Fibroblast of lung (primary cell): ENCODE data around the gene ZDHHC20. TPM values are rescaled to one million over a fixed set of nuclear protein-coding genes. Genes with fewer than 3 reads are reported as not detected.

Experiments
- DNase-seq, 2 donors: peaks; one replicate each; pipeline versions ENCODE4 v3.0.0 to v3.0.0-alpha.2; 2010; ENCODE audit warnings: low read depth in 2 of 2
- H2AFZ ChIP-seq: 2 replicates; pipeline ENCODE4 v1.5.1; 2012; ENCODE audit warnings: low read length, control low read depth, inconsistent platforms
- H3K27ac ChIP-seq: 2 replicates; pipeline ENCODE4 v1.5.1; 2011; ENCODE audit warnings: low read length, control low read depth; ENCODE audit not compliant: insufficient read depth
- H3K27me3 ChIP-seq: 2 replicates; pipeline ENCODE4 v1.5.1; 2011; ENCODE audit warnings: mild to moderate bottlenecking, low read length; ENCODE audit not compliant: control insufficient read depth, insufficient read depth
- H3K36me3 ChIP-seq: 2 replicates; pipeline ENCODE4 v1.5.1; 2011; ENCODE audit warnings: low read length; ENCODE audit not compliant: control insufficient read depth, insufficient read depth
- H3K4me1 ChIP-seq: 2 replicates; pipeline ENCODE4 v1.5.1; 2011; ENCODE audit warnings: low read length; ENCODE audit not compliant: control insufficient read depth, insufficient read depth; ENCODE audit errors: extremely low read depth
- H3K4me2 ChIP-seq: 2 replicates; pipeline ENCODE4 v1.5.1; 2011; ENCODE audit warnings: low read length, control low read depth; ENCODE audit not compliant: insufficient read depth; ENCODE audit errors: extremely low read depth
- H3K4me3 ChIP-seq, 4 experiments: fragments of 200-600 bp in 1 of 4; sonication (generic) in 1 of 4; replicated peaks in 1 of 4; 2 replicates each; pipeline ENCODE4 v1.5.1; 2011 to 2016; ENCODE audit warnings: low read length in 4 of 4, low read depth in 3 of 4, mild to moderate bottlenecking in 3 of 4, control low read depth in 2 of 4, inconsistent platforms in 1 of 4, mixed read lengths in 1 of 4; ENCODE audit not compliant: insufficient read depth in 1 of 4; ENCODE audit errors: control extremely low read depth in 1 of 4
- H3K79me2 ChIP-seq: 2 replicates; pipeline ENCODE4 v1.5.1; 2012; ENCODE audit warnings: mild to moderate bottlenecking, low read length, inconsistent platforms; ENCODE audit not compliant: control insufficient read depth, insufficient read depth
- H3K9ac ChIP-seq: 2 replicates; pipeline ENCODE4 v1.5.1; 2011; ENCODE audit warnings: mild to moderate bottlenecking, low read length, control low read depth; ENCODE audit not compliant: insufficient read depth
- H3K9me3 ChIP-seq: 2 replicates; pipeline ENCODE4 v1.5.1; 2012; ENCODE audit warnings: low read depth, low read length; ENCODE audit not compliant: control insufficient read depth, insufficient read depth
- H4K20me1 ChIP-seq: 2 replicates; pipeline ENCODE4 v1.5.1; 2011; ENCODE audit warnings: low read length; ENCODE audit not compliant: control insufficient read depth, insufficient read depth; ENCODE audit errors: extremely low read depth
- CTCF ChIP-seq, 2 donors: IDR thresholded peaks in 1 of 2; conservative IDR thresholded peaks in 1 of 2; 1 replicate in 1 of 2; 2 replicates in 1 of 2; pipeline ENCODE4 v1.5.1; 2011 to 2012; ENCODE audit warnings: low read length in 2 of 2, control low read depth in 1 of 2, inconsistent platforms in 1 of 2, low read depth in 1 of 2, mild to moderate bottlenecking in 1 of 2
- EZH2 ChIP-seq: IDR thresholded peaks from 2 replicates; pipeline ENCODE4 v1.5.1; 2012; ENCODE audit warnings: low read length, control low read depth, mild to moderate bottlenecking; ENCODE audit errors: missing control alignments
- polyA plus RNA-seq, 2 donors: library from polyadenylated mRNA; depleted of rRNA in 1 of 2; stranded (reverse) in 1 of 2; unstranded in 1 of 2; fragments of >200 nt; gene quantifications; 2 replicates each; pipeline ENCODE4 v1.2.1, GENCODE V29; 2011 to 2012; ENCODE audit warnings: missing spikeins in 1 of 2
- total RNA-seq: library from RNA; depleted of rRNA; stranded (reverse); fragments of >200 nt; gene quantifications from 2 replicates; pipeline ENCODE4 v1.2.1, GENCODE V29; 2014

Gene ZDHHC20
- total and polyA plus RNA-seq, 2 donors (not counting 1 experiment from before 2014, with no cell fraction given): 69.3 to 81.6 TPM

DNA sequence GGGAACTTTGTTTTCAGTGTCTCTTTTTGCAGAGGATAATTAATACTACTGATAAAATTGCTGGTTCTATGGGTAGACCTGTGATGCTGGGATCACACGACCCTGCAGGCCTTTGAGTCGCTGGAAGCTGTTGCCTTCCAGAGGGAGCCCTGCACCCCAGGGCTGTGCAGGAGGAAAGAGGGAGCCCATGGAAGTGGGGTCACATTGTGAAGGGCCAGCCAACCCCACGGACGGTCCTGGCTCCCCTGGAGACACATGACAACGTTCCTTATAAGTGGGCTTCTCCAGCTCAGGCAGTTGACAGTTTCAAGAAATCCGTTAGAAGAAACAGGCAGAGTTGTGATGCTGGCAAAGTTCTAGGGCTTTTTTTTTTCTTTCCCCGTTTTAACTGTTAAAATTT is 98.0 kb downstream of the ZDHHC20 start:
- H3K79me2 ChIP-seq: no peaks in the 10 kb centered on the region
- no peak overlapping the region for H3K9ac ChIP-seq
- H3K27me3 ChIP-seq: no peaks in the 10 kb centered on the region
- no peak for DNase-seq
- H2AFZ ChIP-seq: no peak overlapping the region
- no peak overlapping the region for H3K27ac ChIP-seq
- H3K36me3 ChIP-seq: no peaks in the 10 kb centered on the region
- no peak overlapping the region for H3K4me3 ChIP-seq
- H3K9me3 ChIP-seq: no peaks in the 10 kb centered on the region
- H3K4me2 ChIP-seq: no peak overlapping the region
- no peaks in the 10 kb centered on the region for H3K4me1 ChIP-seq
- no peak for TF ChIP-seq CTCF (conservative IDR thresholded peaks at IDR 0.05 in 1 of 2, IDR thresholded peaks at IDR 0.05 in 1 of 2; ENCODE audit: low read depth in 1 of 2, low read length in 2 of 2)
- TF ChIP-seq EZH2: no peak
- H4K20me1 ChIP-seq: no peaks in the 10 kb centered on the region

GRCh38 chr13:21360463-21360862 is 98.6 kb downstream of the ZDHHC20 start:
- no peak for DNase-seq
- H3K27me3 ChIP-seq: no peaks in the 10 kb centered on the region
- no peaks in the 10 kb centered on the region for H3K9me3 ChIP-seq
- no peaks in the 10 kb centered on the region for H3K4me1 ChIP-seq
- H3K9ac ChIP-seq: no peak overlapping the region
- no peaks in the 10 kb centered on the region for H3K79me2 ChIP-seq
- no peak overlapping the region for H3K4me2 ChIP-seq
- no peak overlapping the region for H3K27ac ChIP-seq
- no peaks in the 10 kb centered on the region for H3K36me3 ChIP-seq
- no peak overlapping the region for H3K4me3 ChIP-seq
- no peak for TF ChIP-seq CTCF (conservative IDR thresholded peaks at IDR 0.05 in 1 of 2, IDR thresholded peaks at IDR 0.05 in 1 of 2; ENCODE audit: low read depth in 1 of 2, low read length in 2 of 2)
- TF ChIP-seq EZH2: no peak
- no peaks in the 10 kb centered on the region for H4K20me1 ChIP-seq
- no peak overlapping the region for H2AFZ ChIP-seq

DNA sequence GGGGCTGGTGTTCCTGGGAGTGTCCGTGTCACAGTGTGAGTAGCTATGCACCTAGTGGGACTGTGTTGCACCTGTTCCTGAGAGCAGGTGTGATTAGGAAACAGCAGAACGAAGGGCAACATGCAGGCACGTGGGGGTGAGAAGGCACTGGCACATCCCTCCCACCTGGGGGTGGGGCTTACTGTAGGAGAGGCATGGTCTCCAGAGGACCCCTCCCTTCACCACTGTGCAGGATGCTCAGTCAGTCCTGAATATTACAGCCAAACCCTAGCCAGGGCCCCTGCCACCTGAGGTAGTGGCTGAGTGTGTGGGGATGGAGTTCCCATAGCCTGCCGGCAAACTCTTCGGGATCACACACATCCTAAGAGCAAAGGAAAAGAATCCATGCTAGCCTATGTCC is 99.2 kb downstream of the ZDHHC20 start:
- Histone ChIP-seq H2AFZ (no peak overlapping the region), H3K4me2 (no peak overlapping the region), H3K9me3 (no peaks in the 10 kb centered on the region), H3K79me2 (no peaks in the 10 kb centered on the region), H3K36me3 (no peaks in the 10 kb centered on the region), H3K4me1 (no peaks in the 10 kb centered on the region), H3K4me3 (no peak overlapping the region), H3K27ac (no peak overlapping the region), H3K27me3 (no peaks in the 10 kb centered on the region), H3K9ac (no peak overlapping the region), H4K20me1 (no peaks in the 10 kb centered on the region)
- TF ChIP-seq CTCF (conservative IDR thresholded peaks at IDR 0.05 in 1 of 2, IDR thresholded peaks at IDR 0.05 in 1 of 2; ENCODE audit: low read depth in 1 of 2, low read length in 2 of 2) (no peak), EZH2 (no peak)
- no peak for DNase-seq
